Naive thymus-derived CD8-positive, alpha-beta T cell (primary cell): Measurements from ENCODE around the gene STAT2. TPM values are rescaled to one million over a fixed set of nuclear protein-coding genes. Genes with fewer than 3 reads are reported as not detected.
"Not testable (repeated sequence)": the region's sequence is repeated elsewhere in the genome, so short reads cannot be mapped to it uniquely, and the experiment has no call there.

Experiments
- ATAC-seq, 2 donors: fragments of 150-1000 bp; cut with Tn5 transposase in 1 of 2; sonication (Bioruptor Pico), chemical (Tn5 transposase) in 1 of 2; 1 replicate in 1 of 2; 2 replicates in 1 of 2; pipeline ENCODE4 v1.10.0; 2021; ENCODE audit warnings: mild to moderate bottlenecking in 2 of 2, moderate library complexity in 2 of 2
- POLR2A ChIA-PET: fragments of 350-600 bp; sonication (Branson Sonifier 250); formaldehyde crosslinking; loops from one replicate; lab custom pipeline; 2021; ENCODE audit warnings: antibody characterized with exemption; lab: Charles Lee
- DNase-seq, 10 donors: peaks; one replicate each; pipeline versions ENCODE4 v3.0.0 to v3.0.0-alpha.2; 2020 to 2022
- H3K27ac Mint-ChIP-seq, 10 donors: one replicate each; pipeline ENCODE4 v1.8.0; 2020 to 2022; ENCODE audit warnings: mild to moderate bottlenecking in 10 of 10, mixed read lengths in 10 of 10, moderate library complexity in 4 of 10, inconsistent platforms in 1 of 10
- H3K27me3 Mint-ChIP-seq, 5 donors: one replicate each; pipeline ENCODE4 v1.8.0; 2021 to 2022; ENCODE audit warnings: mixed read lengths in 5 of 5
- H3K36me3 Mint-ChIP-seq, 3 donors: one replicate each; pipeline ENCODE4 v1.8.0; 2020 to 2022; ENCODE audit warnings: mixed read lengths in 3 of 3, mild to moderate bottlenecking in 2 of 3, inconsistent platforms in 1 of 3
- H3K4me1 Mint-ChIP-seq, 4 donors: one replicate each; pipeline ENCODE4 v1.8.0; 2021 to 2022; ENCODE audit warnings: mixed read lengths in 4 of 4
- H3K4me3 Mint-ChIP-seq, 10 donors: one replicate each; pipeline ENCODE4 v1.8.0; 2020 to 2022; ENCODE audit warnings: mild to moderate bottlenecking in 10 of 10, mixed read lengths in 10 of 10, moderate library complexity in 6 of 10, inconsistent platforms in 1 of 10
- H3K9me3 Mint-ChIP-seq, 9 donors: one replicate each; pipeline ENCODE4 v1.8.0; 2020 to 2022; ENCODE audit warnings: mixed read lengths in 9 of 9, mild to moderate bottlenecking in 3 of 9, inconsistent platforms in 1 of 9, moderate library complexity in 1 of 9
- polyA plus RNA-seq, 3 donors: library from polyadenylated mRNA; unstranded; fragments of 300-500 nt; fragmentation: Illumina TruSeq; gene quantifications; one replicate each; pipeline ENCODE4 v1.2.3, GENCODE V29; 2021
- total RNA-seq, 8 experiments: library from RNA in 2 of 8; stranded (reverse) in 2 of 8; gene quantifications; one replicate each; pipeline ENCODE4 v1.2.3 and lab custom pipeline; 2021 to 2026

STAT2 gene
- total and polyA plus RNA-seq, 5 experiments from 2014 or later = 61.7 to 165 (median 68.1) TPM

GRCh38 chr12:56351325-56351724 lies 8.6 kb downstream of the STAT2 start:
- H3K4me1 Mint-ChIP-seq = peaks cover 3 to 6% (median 5%) of the 10 kb centered on the region in 4 donors
- H3K27me3 Mint-ChIP-seq = no peaks in the 10 kb centered on the region
- no peaks in the 10 kb centered on the region for H3K9me3 Mint-ChIP-seq
- ATAC-seq (no peak), DNase-seq (no peak)
- no peak overlapping the region for H3K4me3 Mint-ChIP-seq
- peak overlapping the region in 3 of 10 donors; percentile 15 to 29 (median 29) for H3K27ac Mint-ChIP-seq
- peaks cover 7 to 88% (median 24%) of the 10 kb centered on the region in 3 donors for H3K36me3 Mint-ChIP-seq
- POLR2A ChIA-PET = interaction anchor here (3.1 kb wide), 1 partner anchor 12 kb away, joined by 17 read pairs; the partner anchor contains the start of gene IL23A

GRCh38 chr12:56350662-56351061 lies 9.2 kb downstream of the STAT2 start:
- Mint-ChIP-seq H3K36me3 (peaks cover 7 to 88% (median 28%) of the 10 kb centered on the region in 3 donors), H3K27me3 (no peaks in the 10 kb centered on the region), H3K9me3 (no peaks in the 10 kb centered on the region), H3K4me1 (peaks cover 0 to 2% (median under 1%) of the 10 kb centered on the region in 4 donors), H3K27ac (peak overlapping the region in 4 of 10 donors; percentile 22 to 91 (median 68)), H3K4me3 (no peak overlapping the region)
- ATAC-seq (no peak), DNase-seq (no peak)
- POLR2A ChIA-PET = interaction anchor here (2.2 to 3.1 kb wide), 2 partner anchors 9 to 12 kb away, joined by 8 to 17 read pairs; partner anchors contain the start of genes IL23A and STAT2

- DNase-seq (no peak), ATAC-seq (no peak)
- Mint-ChIP-seq H3K4me1 (no peaks in the 10 kb centered on the region), H3K27me3 (no peaks in the 10 kb centered on the region), H3K9me3 (no peaks in the 10 kb centered on the region), H3K27ac (peak overlapping the region in 4 of 10 donors; percentile 17 to 78 (median 22)), H3K4me3 (no peak overlapping the region), H3K36me3 (peaks cover 7 to 81% (median 29%) of the 10 kb centered on the region in 3 donors)
- POLR2A ChIA-PET = interaction anchor here (1.0 to 2.2 kb wide), 3 partner anchors 10 to 33 kb away, joined by 3 to 8 read pairs (median 3); partner anchors contain the start of genes IL23A and STAT2
Measured at GRCh38 chr12:56348776-56349175, 11.1 kb downstream of the STAT2 start.

GRCh38 chr12:56347255-56347654 lies 12.7 kb downstream of the STAT2 start:
- not testable (repeated sequence) for H3K27me3 Mint-ChIP-seq, H3K9me3 Mint-ChIP-seq, H3K4me3 Mint-ChIP-seq, H3K4me1 Mint-ChIP-seq, ATAC-seq, DNase-seq
- Mint-ChIP-seq H3K27ac (peak overlapping the region in 4 of 10 donors; percentile 19 to 62 (median 39)), H3K36me3 (peaks cover 12 to 80% (median 35%) of the 10 kb centered on the region in 3 donors)
- POLR2A ChIA-PET = interaction anchor here (4.0 kb wide), 1 partner anchor 12 kb away, joined by 44 read pairs; the partner anchor contains the start of gene STAT2

- Mint-ChIP-seq H3K9me3 (no peaks in the 10 kb centered on the region), H3K27ac (peak overlapping the region in 5 of 10 donors; percentile 19 to 85 (median 71)), H3K27me3 (no peaks in the 10 kb centered on the region), H3K4me3 (no peak overlapping the region), H3K36me3 (peaks cover 12 to 81% (median 35%) of the 10 kb centered on the region in 3 donors), H3K4me1 (peaks cover 0 to 2% (median under 1%) of the 10 kb centered on the region in 4 donors)
- ATAC-seq (no peak), DNase-seq (no peak)
- POLR2A ChIA-PET = interaction anchor here (4.0 kb wide), 1 partner anchor 12 kb away, joined by 44 read pairs; the partner anchor contains the start of gene STAT2
Measured at GRCh38 chr12:56346675-56347074, 13.2 kb downstream of the STAT2 start.

GRCh38 chr12:56342290-56342689 lies 17.6 kb downstream of the STAT2 start:
- DNase-seq, H3K9me3 Mint-ChIP-seq, H3K4me3 Mint-ChIP-seq, H3K27me3 Mint-ChIP-seq, ATAC-seq: not testable (repeated sequence)
- Mint-ChIP-seq H3K36me3 (peaks cover 5 to 48% (median 20%) of the 10 kb centered on the region in 3 donors), H3K27ac (peak overlapping the region in 9 of 10 donors; percentile 50 to 92 (median 78)), H3K4me1 (peaks cover 16 to 41% (median 32%) of the 10 kb centered on the region in 4 donors)
- POLR2A ChIA-PET = interaction anchor here (0.6 to 1.8 kb wide), 4 partner anchors 17 to 63 kb away, joined by 3 to 14 read pairs (median 5); partner anchors contain the start of genes CNPY2 and STAT2

GRCh38 chr12:56341616-56342015 lies 18.3 kb downstream of the STAT2 start:
- Mint-ChIP-seq H3K36me3 (peaks cover 5 to 42% (median 20%) of the 10 kb centered on the region in 3 donors), H3K4me3 (no peak overlapping the region), H3K27me3 (no peaks in the 10 kb centered on the region), H3K27ac (peak overlapping the region; percentile 65 to 87 (median 78)), H3K9me3 (no peaks in the 10 kb centered on the region), H3K4me1 (peaks cover 18 to 45% (median 35%) of the 10 kb centered on the region in 4 donors)
- POLR2A ChIA-PET = interaction anchor here (0.6 to 1.8 kb wide), 4 partner anchors 18 to 123 kb away, joined by 3 to 14 read pairs (median 5); partner anchors contain the start of genes CNPY2 and STAT2
- ATAC-seq = no peak
- no peak for DNase-seq

GRCh38 chr12:56339158-56339422 lies 20.8 kb downstream of the STAT2 start:
- peak overlapping the region; percentile 85 to 100 (median 96) for H3K4me3 Mint-ChIP-seq
- H3K27ac Mint-ChIP-seq = peak overlapping the region; percentile 97 to 100 (median 98)
- H3K4me1 Mint-ChIP-seq = peaks cover 18 to 58% (median 44%) of the 10 kb centered on the region in 4 donors
- ATAC-seq (no peak), DNase-seq (no peak)
- H3K9me3 Mint-ChIP-seq = no peaks in the 10 kb centered on the region
- no peaks in the 10 kb centered on the region for H3K27me3 Mint-ChIP-seq
- peaks cover 5 to 25% (median 9%) of the 10 kb centered on the region in 3 donors for H3K36me3 Mint-ChIP-seq
- POLR2A ChIA-PET = interaction anchor here (0.8 to 8.7 kb wide), 18 partner anchors 10 to 509 kb away, joined by 3 to 182 read pairs (median 6); partner anchors contain the start of genes CNPY2, CS, DNAJC14 and RNF41

- Mint-ChIP-seq H3K4me3 (peak within 1 kb of the TSS; percentile 85 to 100 (median 96)), H3K4me1 (peaks cover 20 to 58% (median 50%) of the 10 kb centered on the region in 4 donors), H3K27ac (peak within 1 kb of the TSS; percentile 97 to 100 (median 98)), H3K9me3 (peaks cover 0 to 1% (median 0%) of the 10 kb centered on the region in 9 donors), H3K27me3 (peaks cover 0 to 1% (median 0%) of the 10 kb centered on the region in 5 donors), H3K36me3 (peaks cover 5 to 20% (median 5%) of the 10 kb centered on the region in 3 donors)
- ATAC-seq (peak; percentile 79 to 81), DNase-seq (peak; percentile 63 to 93 (median 84))
- POLR2A ChIA-PET = interaction anchor here (0.6 to 8.7 kb wide), 25 partner anchors 10 to 521 kb away, joined by 3 to 182 read pairs (median 3); partner anchors contain the start of genes CNPY2, CS, DNAJC14 and GLS2
Measured at GRCh38 chr12:56338308-56339157, 21.4 kb downstream of the STAT2 start, which contains the start of gene IL23A. IL23A (plus strand) TSS chr12:56338884; CDS start chr12:56339045, 161 bp downstream.

GRCh38 chr12:56337753-56338251 lies 22.1 kb downstream of the STAT2 start:
- peak overlapping the region in 7 of 10 donors; percentile 43 to 100 (median 86) for H3K4me3 Mint-ChIP-seq
- POLR2A ChIA-PET = interaction anchor here (0.7 to 8.7 kb wide), 17 partner anchors 13 to 520 kb away, joined by 3 to 182 read pairs (median 4); partner anchors contain the start of genes CNPY2, CS, DNAJC14 and ORMDL2
- H3K27ac Mint-ChIP-seq = peak overlapping the region; percentile 97 to 100 (median 98)
- DNase-seq = no peak
- H3K9me3 Mint-ChIP-seq = peaks cover 0 to 1% (median 0%) of the 10 kb centered on the region in 9 donors
- peaks cover 0 to 13% (median 0%) of the 10 kb centered on the region in 3 donors for H3K36me3 Mint-ChIP-seq
- H3K4me1 Mint-ChIP-seq = peaks cover 26 to 65% (median 56%) of the 10 kb centered on the region in 4 donors
- no peak for ATAC-seq
- peaks cover 0 to 1% (median 0%) of the 10 kb centered on the region in 5 donors for H3K27me3 Mint-ChIP-seq

- H3K9me3 Mint-ChIP-seq = peaks cover 0 to 1% (median 0%) of the 10 kb centered on the region in 9 donors
- peaks cover 0 to 1% (median 0%) of the 10 kb centered on the region in 5 donors for H3K27me3 Mint-ChIP-seq
- no peak for DNase-seq
- H3K36me3 Mint-ChIP-seq = peaks cover 0 to 6% (median 0%) of the 10 kb centered on the region in 3 donors
- ATAC-seq = no peak
- peak overlapping the region; percentile 28 to 100 (median 86) for H3K27ac Mint-ChIP-seq
- POLR2A ChIA-PET = interaction anchor here (0.6 to 8.7 kb wide), 10 partner anchors 19 to 352 kb away, joined by 3 to 182 read pairs (median 4); partner anchors contain the start of genes CNPY2, CS, PA2G4 and PTGES3
- H3K4me3 Mint-ChIP-seq = peak overlapping the region in 5 of 10 donors; percentile 11 to 60 (median 37)
- H3K4me1 Mint-ChIP-seq = peaks cover 30 to 72% (median 60%) of the 10 kb centered on the region in 4 donors
Measured at GRCh38 chr12:56336361-56337167, 23.3 kb downstream of the STAT2 start.
